PC-3 (cell line): ENCODE results near the gene MRPS14. TPM values are rescaled to one million over a fixed set of nuclear protein-coding genes. Genes with fewer than 3 reads are reported as not detected.

Experiments
- ATAC-seq: fragments of 200-7000 bp; cut with Tn5 transposase; 2 replicates; pipeline ENCODE4 v1.9.1; 2020; ENCODE audit warnings: mild to moderate bottlenecking, moderate library complexity
- BruUV-seq: library from RNA; stranded (reverse); fragments of 400-500 nt; replicated peaks from 2 replicates; lab custom pipeline; 2021; lab: Mats Ljungman, UMichigan
- CTCF ChIA-PET: fragments of 300-600 bp; sonication (Branson Sonifier 250); formaldehyde crosslinking; loops from one replicate; lab custom pipeline; 2022; ENCODE audit warnings: antibody characterized with exemption; lab: Charles Lee
- POLR2A ChIA-PET: fragments of 300-600 bp; sonication (Branson Sonifier 250); formaldehyde crosslinking; loops from one replicate; lab custom pipeline; 2022; ENCODE audit warnings: antibody characterized with exemption; ENCODE audit not compliant: unreplicated experiment; lab: Charles Lee
- DNase-seq: peaks from one replicate; pipeline ENCODE4 v3.0.0-alpha.2; 2015
- H2AFZ ChIP-seq: fragments of 300-600 bp; sonication (generic); 2 replicates; pipeline ENCODE4 v1.6.0; 2016; ENCODE audit warnings: antibody characterized with exemption, low read length
- H3F3A ChIP-seq: fragments of 300-600 bp; sonication (generic); one replicate; pipeline ENCODE4 v1.6.0; 2017; ENCODE audit warnings: antibody characterized with exemption, low read length, control low read depth, mild to moderate bottlenecking; ENCODE audit not compliant: unreplicated experiment
- H3K27ac ChIP-seq: fragments of 300-600 bp; sonication (generic); 2 replicates; pipeline ENCODE4 v1.5.1; 2016; ENCODE audit warnings: mild to moderate bottlenecking, low read length
- H3K27me3 ChIP-seq: fragments of 300-600 bp; sonication (generic); 2 replicates; pipeline ENCODE4 v1.6.1; 2016; ENCODE audit warnings: low read length, mixed read lengths
- H3K36me3 ChIP-seq: fragments of 300-600 bp; sonication (generic); 2 replicates; pipeline ENCODE4 v1.6.1; 2016; ENCODE audit warnings: low read depth, mixed run types, low read length, mixed read lengths
- H3K4me1 ChIP-seq: fragments of 300-600 bp; sonication (generic); 2 replicates; pipeline ENCODE4 v1.5.1; 2016; ENCODE audit warnings: low read length; ENCODE audit not compliant: insufficient read depth
- H3K4me2 ChIP-seq: fragments of 300-600 bp; sonication (generic); 2 replicates; pipeline ENCODE4 v1.6.0; 2016; ENCODE audit warnings: low read length
- H3K4me3 ChIP-seq: fragments of 300-600 bp; sonication (generic); 2 replicates; pipeline ENCODE4 v1.5.1; 2016; ENCODE audit warnings: mild to moderate bottlenecking, low read length, mixed read lengths
- H3K79me2 ChIP-seq: fragments of 300-600 bp; sonication (generic); 2 replicates; pipeline ENCODE4 v1.6.1; 2017; ENCODE audit warnings: low read length, mixed read lengths
- H3K9ac ChIP-seq: fragments of 300-600 bp; sonication (generic); 2 replicates; pipeline ENCODE4 v1.6.0; 2016; ENCODE audit warnings: mild to moderate bottlenecking, low read length
- H3K9me2 ChIP-seq: fragments of 300-600 bp; sonication (generic); replicated peaks from 2 replicates; pipeline ENCODE4 v1.6.1; 2016; ENCODE audit warnings: mixed run types, low read length, mixed read lengths
- H3K9me3 ChIP-seq: fragments of 300-600 bp; sonication (generic); 2 replicates; pipeline ENCODE4 v1.6.1; 2016; ENCODE audit warnings: low read length, mixed read lengths
- H4K20me1 ChIP-seq: fragments of 300-600 bp; sonication (generic); 2 replicates; pipeline ENCODE4 v1.6.1; 2016; ENCODE audit warnings: low read length, mixed read lengths
- EZH2 ChIP-seq: fragments of 300-600 bp; sonication (generic); IDR thresholded peaks from one replicate; pipeline ENCODE4 v1.6.1; 2017; ENCODE audit warnings: antibody characterized with exemption, mild to moderate bottlenecking, low read length; ENCODE audit not compliant: unreplicated experiment
- EZH2phosphoT487 ChIP-seq: fragments of 300-600 bp; sonication (generic); IDR thresholded peaks from 2 replicates; pipeline ENCODE4 v1.6.1; 2018; ENCODE audit warnings: mild to moderate bottlenecking, antibody characterized with exemption, low read length, borderline replicate concordance
- intact Hi-C: fragments of 100-400 bp; cut with micrococcal nuclease; formaldehyde crosslinking; loops from 2 replicates; pipeline ENCODE4 v1.9.0; 2023
- total RNA-seq: library from RNA; depleted of rRNA; stranded (reverse); fragments of >200 nt; gene quantifications from 2 replicates; pipeline ENCODE4 v1.2.3, GENCODE V29; 2014
- TF ChIP-seq, protein P1 (sequence below): fragments of 300-600 bp; sonication (generic); conservative IDR thresholded peaks from 2 replicates; pipeline ENCODE4 v1.5.1; 2017; ENCODE audit warnings: antibody characterized with exemption, low read depth, mild to moderate bottlenecking, low read length

The MRPS14 gene
- total RNA-seq, 1 experiment from 2014 or later = 21.8 TPM

DNA sequence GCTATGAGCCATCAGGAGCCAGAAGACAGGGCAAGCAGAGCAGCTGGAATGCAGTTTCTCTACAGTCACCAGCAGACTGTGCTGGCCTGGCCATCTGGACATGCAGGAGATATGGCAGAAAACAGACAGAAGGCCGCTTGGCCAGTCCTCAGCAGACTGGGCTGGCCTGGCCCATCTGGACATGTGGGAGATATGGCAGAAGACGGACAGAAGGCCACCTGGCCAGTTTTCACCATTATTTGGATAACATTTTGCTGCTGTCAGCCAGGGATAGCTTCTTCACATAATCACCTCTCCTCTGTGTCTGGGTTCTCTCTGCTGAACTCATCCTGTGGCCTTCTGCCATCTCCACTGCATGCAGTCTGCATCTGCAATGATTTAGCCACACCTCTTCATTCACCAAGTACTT is 48.5 kb downstream of the MRPS14 start:
- Histone ChIP-seq H3K27me3 (no peaks in the 10 kb centered on the region), H4K20me1 (no peaks in the 10 kb centered on the region), H3K27ac (no peak overlapping the region), H3K4me3 (no peak overlapping the region), H3F3A (no peaks in the 10 kb centered on the region), H2AFZ (no peak overlapping the region), H3K36me3 (no peaks in the 10 kb centered on the region), H3K4me2 (no peak overlapping the region), H3K4me1 (peaks cover 26% of the 10 kb centered on the region), H3K9me2 (no peaks in the 10 kb centered on the region), H3K9ac (no peak overlapping the region), H3K79me2 (no peaks in the 10 kb centered on the region), H3K9me3 (no peaks in the 10 kb centered on the region)
- intact Hi-C loops = no loop called here
- POLR2A ChIA-PET = no interaction called here
- CTCF ChIA-PET = no interaction called here
- no peak for ATAC-seq
- no peak for DNase-seq
- no TSS peak for BruUV-seq
- TF ChIP-seq EZH2phosphoT487 = no peak
- TF ChIP-seq EZH2 = no peak
- TF ChIP-seq, protein P1, sequence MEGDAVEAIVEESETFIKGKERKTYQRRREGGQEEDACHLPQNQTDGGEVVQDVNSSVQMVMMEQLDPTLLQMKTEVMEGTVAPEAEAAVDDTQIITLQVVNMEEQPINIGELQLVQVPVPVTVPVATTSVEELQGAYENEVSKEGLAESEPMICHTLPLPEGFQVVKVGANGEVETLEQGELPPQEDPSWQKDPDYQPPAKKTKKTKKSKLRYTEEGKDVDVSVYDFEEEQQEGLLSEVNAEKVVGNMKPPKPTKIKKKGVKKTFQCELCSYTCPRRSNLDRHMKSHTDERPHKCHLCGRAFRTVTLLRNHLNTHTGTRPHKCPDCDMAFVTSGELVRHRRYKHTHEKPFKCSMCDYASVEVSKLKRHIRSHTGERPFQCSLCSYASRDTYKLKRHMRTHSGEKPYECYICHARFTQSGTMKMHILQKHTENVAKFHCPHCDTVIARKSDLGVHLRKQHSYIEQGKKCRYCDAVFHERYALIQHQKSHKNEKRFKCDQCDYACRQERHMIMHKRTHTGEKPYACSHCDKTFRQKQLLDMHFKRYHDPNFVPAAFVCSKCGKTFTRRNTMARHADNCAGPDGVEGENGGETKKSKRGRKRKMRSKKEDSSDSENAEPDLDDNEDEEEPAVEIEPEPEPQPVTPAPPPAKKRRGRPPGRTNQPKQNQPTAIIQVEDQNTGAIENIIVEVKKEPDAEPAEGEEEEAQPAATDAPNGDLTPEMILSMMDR = no peak

GRCh38 chr1:174971902-174972301 is 51.3 kb downstream of the MRPS14 start:
- intact Hi-C loops = no loop called here
- Histone ChIP-seq H3K9me3 (no peaks in the 10 kb centered on the region), H3K4me3 (no peak overlapping the region), H3K27me3 (no peaks in the 10 kb centered on the region), H3K36me3 (no peaks in the 10 kb centered on the region), H3F3A (no peaks in the 10 kb centered on the region), H3K9ac (no peak overlapping the region), H3K4me1 (peaks cover 40% of the 10 kb centered on the region), H3K79me2 (no peaks in the 10 kb centered on the region), H3K27ac (no peak overlapping the region), H2AFZ (no peak overlapping the region), H3K9me2 (no peaks in the 10 kb centered on the region), H4K20me1 (no peaks in the 10 kb centered on the region), H3K4me2 (peak overlapping the region; percentile 48; the same call in 1 of the 2 replicates)
- TF ChIP-seq, protein P1 = no peak
- TF ChIP-seq EZH2 (no peak), EZH2phosphoT487 (no peak)
- ChIA-PET CTCF (no interaction called here), POLR2A (no interaction called here)
- DNase-seq (peak; percentile 47), ATAC-seq (no peak)
- BruUV-seq = no TSS peak

- H3K27me3 ChIP-seq = no peaks in the 10 kb centered on the region
- CTCF ChIA-PET = no interaction called here
These were observed 51.8 kb downstream of the MRPS14 start for GRCh38 chr1:174971466-174971865.

More at GRCh38 chr1:174971466-174971865, 51.8 kb downstream of the MRPS14 start:
- Histone ChIP-seq H3K4me1 (peaks cover 38% of the 10 kb centered on the region), H3K4me3 (no peak overlapping the region), H3K9ac (no peak overlapping the region), H4K20me1 (no peaks in the 10 kb centered on the region), H3K4me2 (peak overlapping the region; percentile 48; the same call in 1 of the 2 replicates), H3K9me3 (no peaks in the 10 kb centered on the region), H3F3A (no peaks in the 10 kb centered on the region), H3K27ac (no peak overlapping the region), H2AFZ (no peak overlapping the region), H3K9me2 (no peaks in the 10 kb centered on the region), H3K79me2 (no peaks in the 10 kb centered on the region), H3K36me3 (no peaks in the 10 kb centered on the region)
- DNase-seq (no peak), ATAC-seq (no peak)
- intact Hi-C loops = no loop called here
- TF ChIP-seq, protein P1 = no peak
- no peak for TF ChIP-seq EZH2phosphoT487
- TF ChIP-seq EZH2 = no peak
- POLR2A ChIA-PET = no interaction called here
- no TSS peak for BruUV-seq
